Stimulated activated CD4-positive, alpha-beta T cell treated with anti-CD3 and anti-CD28 coated beads, TNF-alpha, amount 100 ng/mL, for 48 hours (primary cell): ENCODE data around the gene C5orf58.
A peak's percentile ranks its signal among the peaks of the same experiment; 100 is the strongest.

Experiments used
- DNase-seq, 3 donors: peaks; one replicate each; pipeline ENCODE4 v3.0.0-alpha.2; 2020; ENCODE audit warnings: low read depth in 3 of 3

The C5orf58 gene

GRCh38 chr5:170256571-170256970, 23.8 kb downstream of the C5orf58 start:
- DNase-seq: no peak

GRCh38 chr5:170257370-170257769, 24.6 kb downstream of the C5orf58 start:
- DNase-seq: no peak

GRCh38 chr5:170261528-170262043, 28.8 kb downstream of the C5orf58 start:
- DNase-seq: no peak

- DNase-seq: no peak
Measured at GRCh38 chr5:170262061-170263045, 29.6 kb downstream of the C5orf58 start.

GRCh38 chr5:170263906-170264305, 31.1 kb downstream of the C5orf58 start:
- no peak for DNase-seq

- no peak for DNase-seq
Measured at GRCh38 chr5:170265522-170265921, 32.7 kb downstream of the C5orf58 start.

- DNase-seq: no peak
Measured at GRCh38 chr5:170266570-170267381, 34.0 kb downstream of the C5orf58 start.

GRCh38 chr5:170267431-170268152, 34.8 kb downstream of the C5orf58 start:
- peak; percentile 66 to 77 (median 68) for DNase-seq

GRCh38 chr5:170268153-170268689, 35.4 kb downstream of the C5orf58 start:
- no peak for DNase-seq

GRCh38 chr5:170268884-170269283, 36.1 kb downstream of the C5orf58 start:
- no peak for DNase-seq

- DNase-seq: peak in 2 of 3 donors; percentile 54 to 59
Measured at GRCh38 chr5:170269579-170269978, 36.8 kb downstream of the C5orf58 start.

GRCh38 chr5:170270293-170271069, 37.7 kb downstream of the C5orf58 start:
- DNase-seq: no peak

GRCh38 chr5:170273968-170274710, 41.4 kb downstream of the C5orf58 start:
- no peak for DNase-seq

GRCh38 chr5:170275376-170275994, 42.7 kb downstream of the C5orf58 start:
- no peak for DNase-seq

GRCh38 chr5:170276140-170276539, 43.4 kb downstream of the C5orf58 start:
- DNase-seq: no peak

- DNase-seq: no peak
Measured at GRCh38 chr5:170277867-170278281, 45.1 kb downstream of the C5orf58 start.

GRCh38 chr5:170278611-170279458, 46.0 kb downstream of the C5orf58 start:
- peak; percentile 64 to 85 (median 79) for DNase-seq

- DNase-seq: no peak
Measured at GRCh38 chr5:170279459-170279817, 46.7 kb downstream of the C5orf58 start.
